H9 (cell line): ENCODE data around the gene PDCD10. TPM values are rescaled to one million over a fixed set of nuclear protein-coding genes. Genes with fewer than 3 reads are reported as not detected.

ENCODE experiments used
- DNase-seq: peaks from one replicate; pipeline ENCODE4 v3.0.0-alpha.2; 2017
- H2AFZ ChIP-seq: one replicate; pipeline ENCODE4 v1.6.1; 2013; ENCODE audit warnings: mild to moderate bottlenecking, low read length, control low read depth, moderate library complexity
- H2AK5ac ChIP-seq: 2 replicates; pipeline ENCODE4 v1.6.1; 2013; ENCODE audit warnings: low read length, control low read depth, mixed read lengths; ENCODE audit not compliant: insufficient read length
- H2BK120ac ChIP-seq: one replicate; pipeline ENCODE4 v1.6.1; 2013; ENCODE audit warnings: low read depth, mild to moderate bottlenecking, low read length, control low read depth, inconsistent platforms; ENCODE audit not compliant: poor library complexity, severe bottlenecking
- H2BK12ac ChIP-seq: 2 replicates; pipeline ENCODE4 v1.6.1; 2013; ENCODE audit warnings: low read length, control low read depth, mixed read lengths, low read depth; ENCODE audit not compliant: insufficient read length
- H2BK15ac ChIP-seq: 2 replicates; pipeline ENCODE4 v1.6.1; 2013; ENCODE audit warnings: low read depth, low read length, control low read depth
- H2BK20ac ChIP-seq: one replicate; pipeline ENCODE4 v1.6.1; 2013; ENCODE audit warnings: low read depth, mild to moderate bottlenecking, low read length, control low read depth, inconsistent platforms; ENCODE audit not compliant: poor library complexity, severe bottlenecking
- H2BK5ac ChIP-seq: 2 replicates; pipeline ENCODE4 v1.6.1; 2013; ENCODE audit warnings: low read length, control low read depth, mixed read lengths; ENCODE audit not compliant: insufficient read length
- H3K14ac ChIP-seq: 2 replicates; pipeline ENCODE4 v1.6.1; 2013; ENCODE audit warnings: low read length, control low read depth; ENCODE audit not compliant: insufficient read depth
- H3K18ac ChIP-seq: 2 replicates; pipeline ENCODE4 v1.6.1; 2013; ENCODE audit warnings: low read depth, mild to moderate bottlenecking, mixed read lengths, low read length, control low read depth; ENCODE audit not compliant: insufficient read length
- H3K23ac ChIP-seq: 2 replicates; pipeline ENCODE4 v1.6.1; 2013; ENCODE audit warnings: low read length, control low read depth, mixed read lengths, low read depth; ENCODE audit not compliant: insufficient read length
- H3K23me2 ChIP-seq: 2 replicates; pipeline ENCODE4 v1.6.1; 2013; ENCODE audit warnings: low read depth, mild to moderate bottlenecking, mixed read lengths, low read length, control low read depth; ENCODE audit not compliant: insufficient read length, poor library complexity, severe bottlenecking
- H3K27ac ChIP-seq: 2 replicates; pipeline ENCODE4 v1.5.1; 2013; ENCODE audit warnings: low read length, control low read depth, mixed read lengths, low read depth; ENCODE audit not compliant: insufficient read length
- H3K27me3 ChIP-seq: 2 replicates; pipeline ENCODE4 v1.6.1; 2013; ENCODE audit warnings: low read length, control low read depth, inconsistent platforms; ENCODE audit not compliant: insufficient read depth
- H3K4ac ChIP-seq: 2 replicates; pipeline ENCODE4 v1.6.1; 2013; ENCODE audit warnings: low read depth, mild to moderate bottlenecking, control low read depth, inconsistent platforms, low read length, moderate library complexity
- H3K4me1 ChIP-seq: 2 replicates; pipeline ENCODE4 v1.6.1; 2013; ENCODE audit warnings: low read length, control low read depth, inconsistent platforms; ENCODE audit not compliant: insufficient read depth
- H3K4me2 ChIP-seq: 2 replicates; pipeline ENCODE4 v1.6.1; 2013; ENCODE audit warnings: low read length, control low read depth, mixed read lengths; ENCODE audit not compliant: insufficient read length, insufficient read depth
- H3K56ac ChIP-seq: 2 replicates; pipeline ENCODE4 v1.6.1; 2013; ENCODE audit warnings: low read depth, mild to moderate bottlenecking, mixed read lengths, low read length, control low read depth; ENCODE audit not compliant: insufficient read length
- H3K79me1 ChIP-seq: 2 replicates; pipeline ENCODE4 v1.6.1; 2013; ENCODE audit warnings: low read depth, mild to moderate bottlenecking, moderate library complexity, low read length, control low read depth, inconsistent platforms; ENCODE audit not compliant: insufficient read depth, poor library complexity, severe bottlenecking
- H3K79me2 ChIP-seq: 2 replicates; pipeline ENCODE4 v1.6.1; 2013; ENCODE audit warnings: low read length, control low read depth, inconsistent platforms; ENCODE audit not compliant: insufficient read depth
- H3K9ac ChIP-seq: 2 replicates; pipeline ENCODE4 v1.6.1; 2013; ENCODE audit warnings: low read length, control low read depth, mixed read lengths; ENCODE audit not compliant: insufficient read length; ENCODE audit errors: extremely low read depth
- H3K9me3 ChIP-seq: one replicate; pipeline ENCODE4 v1.6.1; 2013; ENCODE audit warnings: low read depth, low read length, inconsistent platforms; ENCODE audit not compliant: control insufficient read depth
- H3T11ph ChIP-seq: one replicate; pipeline ENCODE4 v1.6.1; 2013; ENCODE audit warnings: mild to moderate bottlenecking, low read length, control low read depth, inconsistent platforms
- H4K20me1 ChIP-seq: one replicate; pipeline ENCODE4 v1.6.1; 2013; ENCODE audit not compliant: control insufficient read depth, insufficient read length, insufficient read depth
- H4K5ac ChIP-seq: 2 replicates; pipeline ENCODE4 v1.6.1; 2013; ENCODE audit warnings: low read depth, mild to moderate bottlenecking, mixed read lengths, low read length, control low read depth; ENCODE audit not compliant: insufficient read length
- H4K8ac ChIP-seq: replicated peaks from 2 replicates; pipeline ENCODE4 v1.6.1; 2013; ENCODE audit warnings: low read length, control low read depth, mixed read lengths, low read depth; ENCODE audit not compliant: insufficient read length
- H4K91ac ChIP-seq: 2 replicates; pipeline ENCODE4 v1.6.1; 2013; ENCODE audit warnings: low read depth, mild to moderate bottlenecking, moderate library complexity, mixed read lengths, low read length, control low read depth; ENCODE audit not compliant: insufficient read length
- H3K27ac Mint-ChIP-seq, 3 experiments: 2 replicates in 2 of 3; 3 replicates in 1 of 3; pipeline ENCODE4 v1.8.0; 2020 to 2021; ENCODE audit warnings: mixed read lengths in 3 of 3, mild to moderate bottlenecking in 1 of 3, moderate library complexity in 1 of 3
- H3K27me3 Mint-ChIP-seq: 2 replicates; pipeline ENCODE4 v1.8.0; 2021; ENCODE audit warnings: low read depth, mild to moderate bottlenecking, moderate library complexity, mixed read lengths
- H3K36me3 Mint-ChIP-seq, 3 experiments: 2 replicates in 2 of 3; 3 replicates in 1 of 3; pipeline ENCODE4 v1.8.0; 2020 to 2021; ENCODE audit warnings: low read depth in 3 of 3, mixed read lengths in 3 of 3; ENCODE audit not compliant: insufficient read depth in 1 of 3
- H3K4me1 Mint-ChIP-seq, 2 experiments: 2 replicates each; pipeline ENCODE4 v1.8.0; 2020; ENCODE audit warnings: mixed read lengths in 2 of 2
- H3K4me3 Mint-ChIP-seq, 2 experiments: 2 replicates in 1 of 2; 3 replicates in 1 of 2; pipeline ENCODE4 v1.8.0; 2020 to 2021; ENCODE audit warnings: mild to moderate bottlenecking in 2 of 2, mixed read lengths in 2 of 2, moderate library complexity in 1 of 2
- H3K9me3 Mint-ChIP-seq, 2 experiments: 2 replicates in 1 of 2; 3 replicates in 1 of 2; pipeline ENCODE4 v1.8.0; 2020; ENCODE audit warnings: mild to moderate bottlenecking in 2 of 2, mixed read lengths in 2 of 2, moderate library complexity in 1 of 2
- WGBS: extraction: QIAGEN DNeasy Blood & Tissue Kit; methylation state at CpG from one replicate; pipeline ENCODE4 v1.1.7; 2013; ENCODE audit warnings: missing lambda C conversion rate, low lambda C conversion rate, mixed read lengths; ENCODE audit not compliant: insufficient read length; ENCODE audit errors: extremely low coverage; 5-methylcytosine and 5-hydroxymethylcytosine counted together
- total RNA-seq: library from RNA; stranded (reverse); gene quantifications from 2 replicates; pipeline ENCODE4 v1.2.1, GENCODE V29; 2021
- TF ChIP-seq, protein P1 (sequence below): fragments of 200-600 bp; sonication (generic); conservative IDR thresholded peaks from 3 replicates; pipeline ENCODE4 v1.8.0; 2021; ENCODE audit warnings: antibody characterized with exemption, mild to moderate bottlenecking

PDCD10 gene
- total RNA-seq, 1 experiment from 2014 or later, result 64.3 TPM

DNA sequence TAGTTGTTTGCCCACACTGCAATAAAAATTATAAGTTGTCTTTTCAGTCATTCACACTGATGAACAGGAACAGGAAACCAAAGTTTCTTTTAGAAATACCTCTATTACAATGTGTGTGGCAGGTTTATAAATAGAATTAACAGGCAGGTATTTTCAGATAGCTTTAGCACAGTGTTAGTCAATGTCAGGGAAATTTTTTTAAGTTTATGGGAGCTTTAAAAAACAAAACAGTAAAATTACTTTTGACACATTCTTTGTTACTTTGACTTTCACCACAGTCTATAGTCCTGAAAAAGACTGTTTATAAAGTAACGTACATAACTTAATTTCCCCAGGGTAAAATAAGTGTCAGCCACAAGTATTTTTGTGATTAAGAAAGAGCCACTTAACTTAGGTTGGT is 38.9 kb upstream of the PDCD10 start:
- H3K18ac ChIP-seq, result no peak overlapping the region
- no peaks in the 10 kb centered on the region for H4K20me1 ChIP-seq
- H3K4me1 ChIP-seq, result no peaks in the 10 kb centered on the region
- no peak overlapping the region for H2BK12ac ChIP-seq
- Mint-ChIP-seq H3K27me3 (no peaks in the 10 kb centered on the region), H3K4me1 (no peaks in the 10 kb centered on the region; a peak in 1 of 4 replicates), H3K9me3 (peaks cover 4 to 8% of the 10 kb centered on the region in 2 experiments; a peak in 4 of 5 replicates), H3K4me3 (no peak overlapping the region), H3K36me3 (peaks cover 1 to 10% (median 4%) of the 10 kb centered on the region in 3 experiments; a peak in 4 of 7 replicates), H3K27ac (no peak overlapping the region)
- no peak overlapping the region for H2BK5ac ChIP-seq
- no peak overlapping the region for H3K56ac ChIP-seq
- H3T11ph ChIP-seq, result no peak overlapping the region
- H3K9me3 ChIP-seq, result no peaks in the 10 kb centered on the region
- no peaks in the 10 kb centered on the region for H3K23me2 ChIP-seq
- H2BK120ac ChIP-seq, result no peak overlapping the region
- no peak overlapping the region for H2AK5ac ChIP-seq
- H4K91ac ChIP-seq, result no peak overlapping the region
- no peaks in the 10 kb centered on the region for H3K79me1 ChIP-seq
- no peaks in the 10 kb centered on the region for H3K27me3 ChIP-seq
- H3K9ac ChIP-seq, result no peak overlapping the region
- no peak overlapping the region for H2BK15ac ChIP-seq
- no peak overlapping the region for H3K4ac ChIP-seq
- H3K27ac ChIP-seq, result no peak overlapping the region
- WGBS, result no CpG with 5 or more reads among the region's 1 CpG
- H3K14ac ChIP-seq, result no peak overlapping the region
- H2AFZ ChIP-seq, result no peak overlapping the region
- TF ChIP-seq, protein P1, sequence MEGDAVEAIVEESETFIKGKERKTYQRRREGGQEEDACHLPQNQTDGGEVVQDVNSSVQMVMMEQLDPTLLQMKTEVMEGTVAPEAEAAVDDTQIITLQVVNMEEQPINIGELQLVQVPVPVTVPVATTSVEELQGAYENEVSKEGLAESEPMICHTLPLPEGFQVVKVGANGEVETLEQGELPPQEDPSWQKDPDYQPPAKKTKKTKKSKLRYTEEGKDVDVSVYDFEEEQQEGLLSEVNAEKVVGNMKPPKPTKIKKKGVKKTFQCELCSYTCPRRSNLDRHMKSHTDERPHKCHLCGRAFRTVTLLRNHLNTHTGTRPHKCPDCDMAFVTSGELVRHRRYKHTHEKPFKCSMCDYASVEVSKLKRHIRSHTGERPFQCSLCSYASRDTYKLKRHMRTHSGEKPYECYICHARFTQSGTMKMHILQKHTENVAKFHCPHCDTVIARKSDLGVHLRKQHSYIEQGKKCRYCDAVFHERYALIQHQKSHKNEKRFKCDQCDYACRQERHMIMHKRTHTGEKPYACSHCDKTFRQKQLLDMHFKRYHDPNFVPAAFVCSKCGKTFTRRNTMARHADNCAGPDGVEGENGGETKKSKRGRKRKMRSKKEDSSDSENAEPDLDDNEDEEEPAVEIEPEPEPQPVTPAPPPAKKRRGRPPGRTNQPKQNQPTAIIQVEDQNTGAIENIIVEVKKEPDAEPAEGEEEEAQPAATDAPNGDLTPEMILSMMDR, result no peak
- no peak for DNase-seq
- H3K4me2 ChIP-seq, result no peak overlapping the region
- no peaks in the 10 kb centered on the region for H3K79me2 ChIP-seq
- H3K23ac ChIP-seq, result no peak overlapping the region
- H4K8ac ChIP-seq, result no peak overlapping the region
- no peak overlapping the region for H2BK20ac ChIP-seq
- H4K5ac ChIP-seq, result no peak overlapping the region
